IMR-90 (cell line): ENCODE measurements around the gene NOSTRIN. TPM values are rescaled to one million over a fixed set of nuclear protein-coding genes. Genes with fewer than 3 reads are reported as not detected.

Experiments
- ATAC-seq: fragments of 200-7000 bp; cut with Tn5 transposase; 2 replicates; pipeline ENCODE4 v1.9.1; 2020; ENCODE audit warnings: low read depth, mild to moderate bottlenecking, moderate library complexity
- BruUV-seq: library from RNA; stranded (reverse); fragments of 400-500 nt; replicated peaks from 2 replicates; lab custom pipeline; 2021; lab: Mats Ljungman, UMichigan
- CTCF ChIA-PET: fragments of 300-600 bp; formaldehyde crosslinking; extraction: SDS; loops from one replicate; lab custom pipeline; 2021; ENCODE audit warnings: antibody characterized with exemption; lab: Yijun Ruan, JAX
- POLR2A ChIA-PET: fragments of 300-600 bp; sonication (Branson Sonifier 250); formaldehyde crosslinking; loops from one replicate; lab custom pipeline; 2022; ENCODE audit warnings: antibody characterized with exemption; ENCODE audit not compliant: unreplicated experiment; lab: Charles Lee
- DNase-seq: peaks from one replicate; pipeline ENCODE4 v3.0.0; 2013
- H2AFZ ChIP-seq: replicated peaks from 2 replicates; pipeline ENCODE3; 2013; ENCODE audit warnings: low read length, mild to moderate bottlenecking; ENCODE audit not compliant: poor library complexity
- H2AK5ac ChIP-seq: 2 replicates; pipeline ENCODE4 v1.6.1; 2013; ENCODE audit warnings: low read depth, low read length, inconsistent platforms
- H2AK9ac ChIP-seq: replicated peaks from 2 replicates; pipeline ENCODE3; 2013; ENCODE audit warnings: mild to moderate bottlenecking, low read depth, low read length, moderate library complexity; ENCODE audit not compliant: poor library complexity
- H2BK120ac ChIP-seq: 2 replicates; pipeline ENCODE4 v1.6.1; 2013; ENCODE audit warnings: low read depth, low read length, inconsistent platforms
- H2BK15ac ChIP-seq: 3 replicates; pipeline ENCODE4 v1.6.1; 2013; ENCODE audit warnings: low read depth, low read length, inconsistent platforms
- H2BK20ac ChIP-seq: 2 replicates; pipeline ENCODE4 v1.6.1; 2013; ENCODE audit warnings: low read depth, mild to moderate bottlenecking, inconsistent platforms, low read length, moderate library complexity
- H2BK5ac ChIP-seq: 2 replicates; pipeline ENCODE4 v1.6.1; 2013; ENCODE audit warnings: mild to moderate bottlenecking, low read depth, low read length, inconsistent platforms; ENCODE audit not compliant: poor library complexity, severe bottlenecking
- H3K14ac ChIP-seq: replicated peaks from 2 replicates; pipeline ENCODE4 v1.6.1; 2013; ENCODE audit warnings: low read depth, low read length, inconsistent platforms
- H3K18ac ChIP-seq: 2 replicates; pipeline ENCODE4 v1.6.1; 2013; ENCODE audit warnings: low read depth, low read length, control low read depth
- H3K23ac ChIP-seq: 2 replicates; pipeline ENCODE4 v1.6.1; 2013; ENCODE audit warnings: low read depth, low read length, inconsistent platforms
- H3K27ac ChIP-seq: 2 replicates; pipeline ENCODE4 v1.5.1; 2013; ENCODE audit warnings: mild to moderate bottlenecking, control low read depth, low read length; ENCODE audit not compliant: insufficient read depth
- H3K27me3 ChIP-seq: 2 replicates; pipeline ENCODE4 v1.6.1; 2013; ENCODE audit warnings: low read length; ENCODE audit not compliant: control insufficient read depth, insufficient read depth
- H3K36me3 ChIP-seq: 2 replicates; pipeline ENCODE4 v1.6.1; 2013; ENCODE audit warnings: low read length, mixed read lengths; ENCODE audit not compliant: control insufficient read depth, insufficient read depth
- H3K4ac ChIP-seq: 2 replicates; pipeline ENCODE4 v1.6.1; 2013; ENCODE audit warnings: low read depth, low read length, inconsistent platforms
- H3K4me1 ChIP-seq: 2 replicates; pipeline ENCODE4 v1.6.1; 2013; ENCODE audit warnings: low read length, mixed read lengths; ENCODE audit not compliant: control insufficient read depth, insufficient read depth
- H3K4me2 ChIP-seq: 2 replicates; pipeline ENCODE4 v1.6.1; 2013; ENCODE audit warnings: low read depth, mild to moderate bottlenecking, control low read depth, low read length, moderate library complexity
- H3K4me3 ChIP-seq: 2 replicates; pipeline ENCODE4 v1.5.1; 2013; ENCODE audit warnings: low read depth, mild to moderate bottlenecking, control low read depth, low read length, moderate library complexity; ENCODE audit not compliant: insufficient read depth
- H3K56ac ChIP-seq: 2 replicates; pipeline ENCODE4 v1.6.1; 2013; ENCODE audit warnings: low read length, inconsistent platforms; ENCODE audit not compliant: insufficient read depth; ENCODE audit errors: extremely low read depth
- H3K79me1 ChIP-seq, 2 experiments: 2 replicates each; pipeline ENCODE4 v1.6.1; 2013; ENCODE audit warnings: low read length in 2 of 2, inconsistent platforms in 1 of 2, low read depth in 1 of 2
- H3K9ac ChIP-seq: 2 replicates; pipeline ENCODE4 v1.6.1; 2013; ENCODE audit warnings: low read depth, low read length, control low read depth
- H3K9me1 ChIP-seq: 2 replicates; pipeline ENCODE4 v1.6.1; 2013; ENCODE audit warnings: low read length, inconsistent platforms; ENCODE audit not compliant: insufficient read depth
- H3K9me3 ChIP-seq: 2 replicates; pipeline ENCODE4 v1.6.1; 2013; ENCODE audit warnings: low read length; ENCODE audit not compliant: control insufficient read depth, insufficient read depth
- H4K20me1 ChIP-seq: 2 replicates; pipeline ENCODE4 v1.6.1; 2013; ENCODE audit warnings: low read length, inconsistent platforms; ENCODE audit not compliant: insufficient read depth
- H4K5ac ChIP-seq: 2 replicates; pipeline ENCODE4 v1.6.1; 2013; ENCODE audit warnings: mild to moderate bottlenecking, low read depth, low read length, control low read depth
- H4K8ac ChIP-seq, 2 experiments: 2 replicates each; pipeline ENCODE4 v1.6.1; 2013; ENCODE audit warnings: low read depth in 2 of 2, low read length in 2 of 2, control low read depth in 1 of 2, inconsistent platforms in 1 of 2
- H4K91ac ChIP-seq: 2 replicates; pipeline ENCODE4 v1.6.1; 2013; ENCODE audit warnings: low read depth, low read length, inconsistent platforms; ENCODE audit not compliant: insufficient read depth
- BHLHE40 ChIP-seq: fragments of 150-350 bp; IDR thresholded peaks from 2 replicates; pipeline ENCODE4 v1.6.1; 2016; ENCODE audit warnings: mild to moderate bottlenecking, low read depth, low read length
- CEBPB ChIP-seq: IDR thresholded peaks from 2 replicates; pipeline ENCODE4 v1.6.1; 2012; ENCODE audit warnings: low read depth, low read length, improper control_type of control experiment
- CHD1 ChIP-seq: IDR thresholded peaks from 2 replicates; pipeline ENCODE4 v1.6.1; 2012; ENCODE audit warnings: low read depth, low read length, improper control_type of control experiment
- FOS ChIP-seq: fragments of 150-350 bp; IDR thresholded peaks from 2 replicates; pipeline ENCODE4 v1.6.1; 2016; ENCODE audit warnings: low read depth, low read length
- MAFK ChIP-seq: IDR thresholded peaks from 2 replicates; pipeline ENCODE4 v1.6.1; 2012; ENCODE audit warnings: low read depth, low read length, improper control_type of control experiment
- MAZ ChIP-seq: IDR thresholded peaks from 2 replicates; pipeline ENCODE4 v1.6.1; 2012; ENCODE audit warnings: low read depth, mild to moderate bottlenecking, low read length, improper control_type of control experiment, moderate library complexity, borderline replicate concordance
- MXI1 ChIP-seq: IDR thresholded peaks from 2 replicates; pipeline ENCODE4 v1.6.1; 2012; ENCODE audit warnings: low read depth, mild to moderate bottlenecking, low read length, moderate library complexity, borderline replicate concordance
- POLR2A ChIP-seq: IDR thresholded peaks from 2 replicates; pipeline ENCODE4 v1.6.1; 2012; ENCODE audit warnings: mild to moderate bottlenecking, low read depth, low read length
- RAD21 ChIP-seq: IDR thresholded peaks from 2 replicates; pipeline ENCODE4 v1.6.1; 2012; ENCODE audit warnings: low read length, improper control_type of control experiment
- RCOR1 ChIP-seq: IDR thresholded peaks from 2 replicates; pipeline ENCODE4 v1.6.1; 2012; ENCODE audit warnings: mild to moderate bottlenecking, low read length, improper control_type of control experiment; ENCODE audit not compliant: insufficient replicate concordance
- RFX5 ChIP-seq: IDR thresholded peaks from 2 replicates; pipeline ENCODE4 v1.8.0; 2012; ENCODE audit warnings: low read depth, mild to moderate bottlenecking, low read length, moderate library complexity
- SMC3 ChIP-seq: fragments of 150-350 bp; IDR thresholded peaks from 2 replicates; pipeline ENCODE4 v1.6.1; 2016; ENCODE audit warnings: low read depth, mild to moderate bottlenecking, antibody characterized with exemption, low read length, moderate library complexity
- WGBS, 2 experiments: methylation state at CpG; one replicate each; pipeline versions ENCODE4 v1.1.5 to v1.1.7; 2013; ENCODE audit warnings: missing lambda C conversion rate in 2 of 2; ENCODE audit not compliant: insufficient read length in 1 of 2; ENCODE audit errors: extremely low coverage in 2 of 2; 5-methylcytosine and 5-hydroxymethylcytosine counted together
- dilution Hi-C: fragments of 300-500 bp; cut with HindIII; formaldehyde crosslinking; loops from one replicate; pipeline ENCODE4 v1.14.3; 2018; ENCODE audit warnings: low sequenced_read_pairs; ENCODE audit not compliant: unreplicated experiment
- in situ Hi-C: fragments of 300-500 bp; cut with MboI; formaldehyde crosslinking; loops from 3 replicates; pipeline ENCODE4 v1.14.3; 2019; ENCODE audit warnings: low sequenced_read_pairs, inconsistent platforms, mixed read lengths
- intact Hi-C: fragments of 100-400 bp; cut with micrococcal nuclease; formaldehyde crosslinking; loops from 2 replicates; pipeline ENCODE4 v1.10.0; 2022
- polyA plus RNA-seq, 3 experiments: library from polyadenylated mRNA; depleted of rRNA; stranded (reverse); fragments of >200 nt; gene quantifications; 2 replicates each; pipeline ENCODE4 v1.2.3, GENCODE V29; 2012; ENCODE audit warnings: low replicate concordance in 1 of 3
- total RNA-seq: library from RNA; depleted of rRNA; stranded (reverse); fragments of >200 nt; gene quantifications from 2 replicates; pipeline ENCODE4 v1.2.3, GENCODE V29; 2012
- TF ChIP-seq, protein P1 (sequence below): conservative IDR thresholded peaks from 2 replicates; pipeline ENCODE4 v1.5.1; 2012; ENCODE audit warnings: mild to moderate bottlenecking, low read depth, low read length, improper control_type of control experiment
- TF ChIP-seq, protein P2 (sequence below): fragments of 150-350 bp; IDR thresholded peaks from 2 replicates; pipeline ENCODE4 v1.6.1; 2016; ENCODE audit warnings: low read depth, mild to moderate bottlenecking, low read length, moderate library complexity, borderline replicate concordance
- TF ChIP-seq, protein P3 (sequence below): fragments of 150-350 bp; IDR thresholded peaks from 2 replicates; pipeline ENCODE4 v1.6.1; 2017; ENCODE audit warnings: mild to moderate bottlenecking, antibody characterized with exemption, low read length, low read depth

The NOSTRIN gene
- total and polyA plus RNA-seq, 2 of the 4 experiments (the other 2 are of a cell fraction) = 0.15 to 0.18 TPM

DNA sequence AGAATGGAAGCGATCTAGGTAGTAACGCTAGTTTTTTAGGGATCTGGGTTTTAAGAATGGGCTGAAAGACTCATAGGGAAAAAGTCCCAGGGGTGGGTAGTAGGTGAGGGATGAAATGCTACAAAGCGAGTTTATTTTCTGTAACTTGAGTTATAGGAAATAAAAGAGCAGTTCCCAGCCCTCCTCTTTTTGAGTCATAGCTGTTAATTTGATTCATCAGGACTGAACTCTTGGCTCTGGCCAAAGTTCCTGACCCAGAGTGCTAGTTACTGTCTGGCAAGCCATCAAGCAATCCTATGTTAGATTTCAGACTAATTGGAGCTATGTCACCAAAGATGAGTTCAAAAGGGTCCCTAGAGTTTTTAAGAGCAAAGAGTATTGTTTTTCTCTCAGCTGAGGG is 17.4 kb upstream of the NOSTRIN start:
- CTCF ChIA-PET = no interaction called here
- H3K27me3 ChIP-seq = no peaks in the 10 kb centered on the region; the same call in none of the 2 replicates
- TF ChIP-seq, protein P1, sequence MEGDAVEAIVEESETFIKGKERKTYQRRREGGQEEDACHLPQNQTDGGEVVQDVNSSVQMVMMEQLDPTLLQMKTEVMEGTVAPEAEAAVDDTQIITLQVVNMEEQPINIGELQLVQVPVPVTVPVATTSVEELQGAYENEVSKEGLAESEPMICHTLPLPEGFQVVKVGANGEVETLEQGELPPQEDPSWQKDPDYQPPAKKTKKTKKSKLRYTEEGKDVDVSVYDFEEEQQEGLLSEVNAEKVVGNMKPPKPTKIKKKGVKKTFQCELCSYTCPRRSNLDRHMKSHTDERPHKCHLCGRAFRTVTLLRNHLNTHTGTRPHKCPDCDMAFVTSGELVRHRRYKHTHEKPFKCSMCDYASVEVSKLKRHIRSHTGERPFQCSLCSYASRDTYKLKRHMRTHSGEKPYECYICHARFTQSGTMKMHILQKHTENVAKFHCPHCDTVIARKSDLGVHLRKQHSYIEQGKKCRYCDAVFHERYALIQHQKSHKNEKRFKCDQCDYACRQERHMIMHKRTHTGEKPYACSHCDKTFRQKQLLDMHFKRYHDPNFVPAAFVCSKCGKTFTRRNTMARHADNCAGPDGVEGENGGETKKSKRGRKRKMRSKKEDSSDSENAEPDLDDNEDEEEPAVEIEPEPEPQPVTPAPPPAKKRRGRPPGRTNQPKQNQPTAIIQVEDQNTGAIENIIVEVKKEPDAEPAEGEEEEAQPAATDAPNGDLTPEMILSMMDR = no peak
- TF ChIP-seq POLR2A = no peak
- TF ChIP-seq BHLHE40 = no peak
- no peak for TF ChIP-seq MAFK
- TF ChIP-seq CEBPB = no peak
- no peak for TF ChIP-seq FOS
- no peak for TF ChIP-seq SMC3
- TF ChIP-seq MXI1 = no peak
- no peak for TF ChIP-seq RCOR1
- TF ChIP-seq RAD21 = no peak
- no peak for TF ChIP-seq RFX5
- TF ChIP-seq CHD1 = no peak
- TF ChIP-seq, protein P2, sequence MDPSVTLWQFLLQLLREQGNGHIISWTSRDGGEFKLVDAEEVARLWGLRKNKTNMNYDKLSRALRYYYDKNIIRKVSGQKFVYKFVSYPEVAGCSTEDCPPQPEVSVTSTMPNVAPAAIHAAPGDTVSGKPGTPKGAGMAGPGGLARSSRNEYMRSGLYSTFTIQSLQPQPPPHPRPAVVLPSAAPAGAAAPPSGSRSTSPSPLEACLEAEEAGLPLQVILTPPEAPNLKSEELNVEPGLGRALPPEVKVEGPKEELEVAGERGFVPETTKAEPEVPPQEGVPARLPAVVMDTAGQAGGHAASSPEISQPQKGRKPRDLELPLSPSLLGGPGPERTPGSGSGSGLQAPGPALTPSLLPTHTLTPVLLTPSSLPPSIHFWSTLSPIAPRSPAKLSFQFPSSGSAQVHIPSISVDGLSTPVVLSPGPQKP = no peak
- TF ChIP-seq, protein P3, sequence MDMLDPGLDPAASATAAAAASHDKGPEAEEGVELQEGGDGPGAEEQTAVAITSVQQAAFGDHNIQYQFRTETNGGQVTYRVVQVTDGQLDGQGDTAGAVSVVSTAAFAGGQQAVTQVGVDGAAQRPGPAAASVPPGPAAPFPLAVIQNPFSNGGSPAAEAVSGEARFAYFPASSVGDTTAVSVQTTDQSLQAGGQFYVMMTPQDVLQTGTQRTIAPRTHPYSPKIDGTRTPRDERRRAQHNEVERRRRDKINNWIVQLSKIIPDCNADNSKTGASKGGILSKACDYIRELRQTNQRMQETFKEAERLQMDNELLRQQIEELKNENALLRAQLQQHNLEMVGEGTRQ = no peak
- TF ChIP-seq MAZ = no peak
- ATAC-seq (no peak), DNase-seq (no peak)
- H3K36me3 ChIP-seq = no peaks in the 10 kb centered on the region
- H4K5ac ChIP-seq = no peak overlapping the region
- no peak overlapping the region for H3K9ac ChIP-seq
- no peak overlapping the region for H3K27ac ChIP-seq
- no peak overlapping the region for H2BK120ac ChIP-seq
- no peaks in the 10 kb centered on the region for H3K9me1 ChIP-seq
- no peak overlapping the region for H2BK20ac ChIP-seq
- H2BK15ac ChIP-seq = no peak overlapping the region
- H3K14ac ChIP-seq = no peak overlapping the region
- H4K20me1 ChIP-seq = no peaks in the 10 kb centered on the region
- no peak overlapping the region for H2BK5ac ChIP-seq
- H3K23ac ChIP-seq = no peak overlapping the region
- no peaks in the 10 kb centered on the region for H3K4me1 ChIP-seq
- WGBS, 2 experiments = no CpG with 5 or more reads among the region's 3 CpGs
- H2AK9ac ChIP-seq = no peak overlapping the region
- intact Hi-C loops (no loop called here), in situ Hi-C loops (no loop called here), dilution Hi-C loops (no loop called here)
- no peak overlapping the region for H2AK5ac ChIP-seq
- no peak overlapping the region for H4K8ac ChIP-seq
- POLR2A ChIA-PET = no interaction called here
- H3K18ac ChIP-seq = no peak overlapping the region
- H3K4ac ChIP-seq = no peak overlapping the region
- H3K4me3 ChIP-seq = no peak overlapping the region
- H3K79me1 ChIP-seq = no peaks in the 10 kb centered on the region
- H3K9me3 ChIP-seq = no peaks in the 10 kb centered on the region
- H3K56ac ChIP-seq = no peak overlapping the region
- no peak overlapping the region for H3K4me2 ChIP-seq
- no peak overlapping the region for H4K91ac ChIP-seq
- H2AFZ ChIP-seq = no peak overlapping the region
- BruUV-seq = no TSS peak
